Ramos (cell line): ENCODE results near the gene ZDHHC14.
"Not testable (repeated sequence)": the region's sequence is repeated elsewhere in the genome, so short reads cannot be mapped to it uniquely, and the experiment has no call there.

ENCODE experiments used
- in situ Hi-C: fragments of 300-500 bp; cut with MboI; formaldehyde crosslinking; loops from one replicate; pipeline ENCODE4 v1.14.3; 2022; ENCODE audit warnings: low sequenced_read_pairs; ENCODE audit not compliant: unreplicated experiment

Gene ZDHHC14

DNA sequence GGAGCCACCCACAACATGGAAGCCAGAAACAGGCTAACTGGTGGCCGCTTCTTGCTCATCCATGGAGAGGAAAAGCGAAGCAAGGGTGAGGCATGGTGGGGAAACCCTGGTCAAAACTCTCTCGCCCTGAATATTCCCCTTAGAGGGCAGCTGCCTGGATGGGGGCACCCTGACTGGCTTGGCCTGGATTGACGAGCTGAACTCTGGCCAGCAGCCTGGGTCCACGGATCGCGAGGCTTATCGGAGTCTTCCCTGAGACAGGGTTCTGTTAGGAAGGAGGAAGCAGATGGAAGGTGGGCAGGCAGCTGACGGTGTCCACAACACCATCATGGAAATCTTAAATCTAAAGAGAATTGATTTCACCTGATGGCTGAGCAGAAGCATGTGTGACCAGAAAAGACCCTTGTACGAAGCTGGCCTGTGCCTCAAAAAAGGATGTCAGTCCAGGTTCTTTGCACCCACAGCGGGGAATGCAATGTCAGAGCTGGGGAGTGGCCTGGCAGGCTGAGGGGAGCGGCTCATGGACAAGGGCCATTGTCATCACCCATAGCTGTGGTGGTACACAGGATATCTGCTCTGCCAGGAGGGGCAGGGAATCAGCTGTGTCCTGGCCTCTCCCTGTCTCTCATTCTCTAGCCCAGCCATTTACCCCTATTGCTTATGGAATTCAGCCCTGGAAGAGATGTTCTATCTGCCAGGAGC, 332.6 kb downstream of the ZDHHC14 start:
- in situ Hi-C loops: no loop called here

DNA sequence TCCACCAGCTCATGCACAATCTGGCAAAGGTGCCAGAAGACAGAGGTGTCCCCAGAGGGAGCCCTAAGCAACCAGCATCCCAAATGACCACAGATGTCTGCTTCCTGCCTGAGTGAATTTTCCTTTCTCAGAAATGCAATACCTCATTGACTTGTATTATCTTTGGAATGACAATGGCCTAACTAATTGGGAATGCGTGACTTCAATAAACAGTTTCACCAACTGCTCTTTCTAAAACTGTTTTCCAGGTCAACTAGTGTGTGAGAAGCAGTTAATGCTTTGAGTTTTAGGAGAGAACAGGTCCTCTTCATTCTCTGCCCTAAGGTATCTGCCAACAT, 333.1 kb downstream of the ZDHHC14 start:
- in situ Hi-C loops: no loop called here

- in situ Hi-C loops: no loop called here
Measured at GRCh38 chr6:157715728-157716164, 334.8 kb downstream of the ZDHHC14 start.

- in situ Hi-C loops: no loop called here
Measured at GRCh38 chr6:157716251-157716995, 335.4 kb downstream of the ZDHHC14 start.

GRCh38 chr6:157717340-157717748, 336.4 kb downstream of the ZDHHC14 start:
- in situ Hi-C loops: no loop called here

GRCh38 chr6:157718503-157719187, 337.7 kb downstream of the ZDHHC14 start:
- in situ Hi-C loops: no loop called here

- in situ Hi-C loops: not testable (repeated sequence)
Measured at GRCh38 chr6:157720964-157721363, 340.0 kb downstream of the ZDHHC14 start.

DNA sequence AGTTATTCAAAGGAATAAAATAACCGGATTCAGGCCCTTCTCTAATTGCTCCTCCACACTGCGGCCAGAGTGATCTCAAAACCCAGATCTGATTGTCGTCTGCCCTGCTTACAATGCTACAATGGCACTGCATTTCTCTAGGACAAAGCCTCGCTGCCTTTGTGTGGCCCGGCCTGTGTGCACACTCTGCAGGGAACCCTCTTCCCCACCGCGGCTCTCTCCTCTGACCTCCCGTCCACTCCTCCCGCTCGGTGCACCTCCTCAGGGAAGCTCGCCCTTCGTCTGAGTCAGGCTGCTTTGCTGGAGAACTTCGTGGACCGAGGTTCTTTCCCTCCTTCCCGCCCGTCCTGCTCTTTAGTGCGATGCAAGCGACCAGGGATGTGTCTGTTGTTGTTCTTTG, 340.4 kb downstream of the ZDHHC14 start:
- in situ Hi-C loops: no loop called here

- in situ Hi-C loops: no loop called here
Measured at GRCh38 chr6:157721830-157722229, 340.8 kb downstream of the ZDHHC14 start.

DNA sequence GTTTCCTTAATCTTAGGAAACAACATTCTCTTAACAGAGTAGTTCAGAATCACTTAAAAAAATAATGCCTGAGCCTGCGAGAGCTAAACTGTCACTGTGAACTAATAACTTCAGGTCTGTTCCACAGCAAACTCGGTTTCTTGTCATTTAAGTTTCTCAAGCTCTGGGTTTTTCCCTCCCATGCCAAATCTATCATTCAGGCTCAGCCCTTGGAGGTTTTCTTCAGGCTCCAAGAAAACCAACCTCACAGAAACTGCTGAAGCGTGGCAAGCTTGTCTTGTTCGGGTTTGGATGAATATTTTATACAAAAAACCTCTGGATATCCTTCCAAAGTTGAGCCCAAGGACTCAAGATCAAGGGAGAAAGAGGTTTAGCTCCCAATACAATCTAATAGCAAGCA, 342.4 kb downstream of the ZDHHC14 start:
- in situ Hi-C loops: no loop called here

DNA sequence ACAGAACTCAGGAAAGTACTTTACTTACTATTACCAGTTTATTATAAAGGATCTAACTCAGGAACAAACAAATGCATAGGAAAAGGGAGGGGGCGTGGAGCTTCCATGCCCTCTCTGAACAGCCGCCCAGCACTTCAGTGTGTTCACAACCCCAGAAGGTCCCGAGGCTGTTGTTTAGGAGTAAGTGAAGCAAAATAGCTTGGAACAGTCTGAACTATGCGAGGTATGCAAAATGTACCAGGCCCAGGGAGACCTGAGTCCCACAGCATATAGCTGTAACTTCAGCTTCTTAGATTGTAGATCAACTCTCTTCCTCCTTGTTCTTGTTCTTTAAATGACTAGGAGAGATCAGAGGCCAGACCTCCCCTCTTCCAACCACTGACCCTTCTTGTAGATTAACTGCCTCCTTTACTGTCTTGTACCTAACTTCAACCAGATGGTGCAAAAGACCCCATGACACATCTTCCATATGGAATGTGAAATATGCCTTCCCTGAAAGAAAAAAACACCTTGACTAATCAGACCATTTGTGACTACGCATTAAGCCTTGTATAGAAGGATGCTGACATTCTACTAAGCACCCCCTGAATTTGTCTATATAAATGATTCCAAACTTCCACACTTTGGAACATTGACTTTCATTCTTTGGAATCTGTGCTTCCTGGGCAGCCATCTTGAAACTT, 343.3 kb downstream of the ZDHHC14 start:
- in situ Hi-C loops: no loop called here

- in situ Hi-C loops: no loop called here
Measured at GRCh38 chr6:157724960-157725741, 344.2 kb downstream of the ZDHHC14 start.

GRCh38 chr6:157725836-157726235, 344.8 kb downstream of the ZDHHC14 start:
- in situ Hi-C loops: no loop called here

- in situ Hi-C loops: no loop called here
Measured at GRCh38 chr6:157726892-157727628, 346.1 kb downstream of the ZDHHC14 start.
